ENCODE measurements around the gene BLOC1S6. TPM values are rescaled to one million over a fixed set of nuclear protein-coding genes. Genes with fewer than 3 reads are reported as not detected.

Gene BLOC1S6, protein sequence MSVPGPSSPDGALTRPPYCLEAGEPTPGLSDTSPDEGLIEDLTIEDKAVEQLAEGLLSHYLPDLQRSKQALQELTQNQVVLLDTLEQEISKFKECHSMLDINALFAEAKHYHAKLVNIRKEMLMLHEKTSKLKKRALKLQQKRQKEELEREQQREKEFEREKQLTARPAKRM
- 100 to 1,000 TPM in 2 of 4 donors, 10 to 100 TPM in 2; 35.0 to 576 (median 85.4) TPM for total RNA-seq

DNA sequence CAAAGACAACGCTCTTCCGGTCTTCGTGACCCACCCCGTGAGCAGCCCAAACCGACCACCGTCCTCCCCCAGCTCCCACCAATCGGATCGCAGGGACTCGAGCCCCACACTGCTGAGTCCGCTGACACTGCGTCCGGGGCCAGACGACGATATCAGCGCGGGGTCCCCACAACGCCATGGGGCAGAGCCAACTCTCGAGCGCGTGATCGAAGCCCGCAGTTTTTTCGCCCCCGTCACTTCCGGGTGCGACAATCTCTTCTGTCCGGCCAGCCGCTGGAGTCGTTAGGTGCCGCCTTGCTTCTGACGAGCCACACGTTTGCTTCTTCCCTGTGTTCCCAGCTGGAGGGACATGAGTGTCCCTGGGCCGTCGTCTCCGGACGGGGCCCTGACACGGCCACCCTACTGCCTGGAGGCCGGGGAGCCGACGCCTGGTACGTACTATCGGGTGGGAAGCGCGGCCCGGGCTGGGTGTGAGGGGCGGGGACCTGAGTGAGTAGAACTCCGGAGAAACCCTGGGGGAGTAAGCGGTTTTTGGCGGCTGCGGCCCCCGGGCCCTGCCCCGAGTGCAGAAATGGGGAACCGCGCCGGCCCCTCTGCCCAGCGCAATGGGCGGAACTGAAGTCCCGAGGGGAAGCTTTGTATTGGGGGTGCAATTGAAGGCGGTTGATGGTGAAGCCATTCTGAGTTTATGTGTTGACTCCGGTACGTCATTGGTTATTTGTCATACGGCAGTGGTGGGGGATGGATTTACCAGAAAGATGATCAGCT, at the start of gene BLOC1S6:
BLOC1S6 (plus strand) TSS at position 285 of the 768 bp plus-strand sequence; CDS start at position 350, 65 bp downstream.
- H3K27ac ChIP-seq, result peak within 1 kb of the TSS; percentile 97 to 99
- H3K27me3 ChIP-seq, result no peaks in the 10 kb centered on the region
- intact Hi-C loops (cut with DNase I; ENCODE audit: low total_unique reads), result no loop called here
- TF ChIP-seq POLR2A (IDR thresholded peaks at IDR 0.05), result peak; percentile 41 to 77
- TF ChIP-seq, protein P1, sequence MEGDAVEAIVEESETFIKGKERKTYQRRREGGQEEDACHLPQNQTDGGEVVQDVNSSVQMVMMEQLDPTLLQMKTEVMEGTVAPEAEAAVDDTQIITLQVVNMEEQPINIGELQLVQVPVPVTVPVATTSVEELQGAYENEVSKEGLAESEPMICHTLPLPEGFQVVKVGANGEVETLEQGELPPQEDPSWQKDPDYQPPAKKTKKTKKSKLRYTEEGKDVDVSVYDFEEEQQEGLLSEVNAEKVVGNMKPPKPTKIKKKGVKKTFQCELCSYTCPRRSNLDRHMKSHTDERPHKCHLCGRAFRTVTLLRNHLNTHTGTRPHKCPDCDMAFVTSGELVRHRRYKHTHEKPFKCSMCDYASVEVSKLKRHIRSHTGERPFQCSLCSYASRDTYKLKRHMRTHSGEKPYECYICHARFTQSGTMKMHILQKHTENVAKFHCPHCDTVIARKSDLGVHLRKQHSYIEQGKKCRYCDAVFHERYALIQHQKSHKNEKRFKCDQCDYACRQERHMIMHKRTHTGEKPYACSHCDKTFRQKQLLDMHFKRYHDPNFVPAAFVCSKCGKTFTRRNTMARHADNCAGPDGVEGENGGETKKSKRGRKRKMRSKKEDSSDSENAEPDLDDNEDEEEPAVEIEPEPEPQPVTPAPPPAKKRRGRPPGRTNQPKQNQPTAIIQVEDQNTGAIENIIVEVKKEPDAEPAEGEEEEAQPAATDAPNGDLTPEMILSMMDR (IDR thresholded peaks at IDR 0.05), result peak in 1 of 4 experiments; percentile 11
- H3K36me3 ChIP-seq, result no peaks in the 10 kb centered on the region
- peaks cover 0 to 7% of the 10 kb centered on the region in 2 donors for H3K4me1 ChIP-seq
- H3K9me3 ChIP-seq, result no peaks in the 10 kb centered on the region
- peak within 1 kb of the TSS; percentile 83 to 98 for H3K4me3 ChIP-seq
- DNase-seq, result peak; percentile 87 to 89

GRCh38 chr15:45539680-45540079, 47.5 kb upstream of the BLOC1S6 start:
- intact Hi-C loops (cut with DNase I; ENCODE audit: low total_unique reads), result no loop called here
- no peak for DNase-seq
- H3K4me3 ChIP-seq, result no peak overlapping the region
- H3K27ac ChIP-seq, result no peak overlapping the region
- H3K9me3 ChIP-seq, result no peaks in the 10 kb centered on the region
- no peaks in the 10 kb centered on the region for H3K4me1 ChIP-seq
- TF ChIP-seq, protein P1 (IDR thresholded peaks at IDR 0.05), result no peak
- no peak for TF ChIP-seq POLR2A (IDR thresholded peaks at IDR 0.05)
- H3K27me3 ChIP-seq, result no peaks in the 10 kb centered on the region
- no peaks in the 10 kb centered on the region for H3K36me3 ChIP-seq

- Histone ChIP-seq H3K4me3 (no peak overlapping the region), H3K36me3 (no peaks in the 10 kb centered on the region), H3K4me1 (no peaks in the 10 kb centered on the region), H3K27me3 (no peaks in the 10 kb centered on the region), H3K9me3 (no peaks in the 10 kb centered on the region), H3K27ac (no peak overlapping the region)
- intact Hi-C loops (cut with DNase I; ENCODE audit: low total_unique reads), result no loop called here
- no peak for DNase-seq
- TF ChIP-seq POLR2A (IDR thresholded peaks at IDR 0.05), result no peak
- TF ChIP-seq, protein P1 (IDR thresholded peaks at IDR 0.05), result no peak
Measured at GRCh38 chr15:45540531-45540930, 46.6 kb upstream of the BLOC1S6 start.

DNA sequence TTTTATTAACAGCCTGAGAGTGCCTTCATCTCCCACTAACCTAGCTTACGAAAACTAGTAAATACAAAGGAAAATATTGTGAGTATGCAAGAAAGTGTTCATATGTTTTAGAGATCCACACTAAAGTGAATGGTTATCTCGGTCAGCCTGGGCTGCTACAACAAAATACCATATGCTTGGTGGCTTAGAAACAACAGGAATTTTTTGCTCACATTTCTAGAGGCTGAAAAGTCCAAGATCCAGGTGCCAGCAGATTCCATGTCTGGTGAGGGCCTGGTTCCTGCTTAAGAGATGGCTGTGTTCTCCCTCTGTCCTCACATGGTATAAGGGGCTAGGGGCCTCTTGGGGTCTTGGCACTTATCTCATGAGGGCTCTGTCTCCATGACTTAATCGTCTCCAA, 44.1 kb upstream of the BLOC1S6 start:
- intact Hi-C loops (cut with DNase I; ENCODE audit: low total_unique reads), result no loop called here
- no peaks in the 10 kb centered on the region for H3K27me3 ChIP-seq
- no peaks in the 10 kb centered on the region for H3K9me3 ChIP-seq
- no peak overlapping the region for H3K4me3 ChIP-seq
- DNase-seq, result no peak
- no peak for TF ChIP-seq POLR2A (IDR thresholded peaks at IDR 0.05)
- TF ChIP-seq, protein P1 (IDR thresholded peaks at IDR 0.05), result no peak
- no peaks in the 10 kb centered on the region for H3K36me3 ChIP-seq
- H3K27ac ChIP-seq, result no peak overlapping the region
- no peaks in the 10 kb centered on the region for H3K4me1 ChIP-seq

All from uterus (tissue), 4 donors.